Natural killer cell (primary cell): ENCODE results near the gene CLDN9. TPM values are rescaled to one million over a fixed set of nuclear protein-coding genes. Genes with fewer than 3 reads are reported as not detected.

Source experiments
- ATAC-seq, 3 donors: fragments of 150-1000 bp in 2 of 3; fragments of 200-7000 bp in 1 of 3; cut with Tn5 transposase; 1 replicate in 1 of 3; 2 replicates in 2 of 3; pipeline ENCODE4 v1.10.0; 2021; ENCODE audit warnings: mild to moderate bottlenecking in 2 of 3, moderate library complexity in 2 of 3
- DNase-seq, 2 donors: peaks; one replicate each; pipeline versions ENCODE4 v3.0.0 to v3.0.0-alpha.2; 2013 to 2021; ENCODE audit warnings: mixed read lengths in 1 of 2
- H3K27ac ChIP-seq: one replicate; pipeline ENCODE4 v1.5.1; 2013; ENCODE audit warnings: mild to moderate bottlenecking, low read length
- H3K27me3 ChIP-seq: one replicate; pipeline ENCODE4 v1.6.1; 2013; ENCODE audit warnings: low read length; ENCODE audit not compliant: control insufficient read depth, insufficient read depth
- H3K36me3 ChIP-seq: one replicate; pipeline ENCODE4 v1.6.1; 2013; ENCODE audit warnings: low read length; ENCODE audit not compliant: control insufficient read depth, insufficient read depth
- H3K4me1 ChIP-seq: one replicate; pipeline ENCODE4 v1.6.1; 2013; ENCODE audit warnings: low read length; ENCODE audit not compliant: control insufficient read depth, insufficient read depth
- H3K4me3 ChIP-seq: one replicate; pipeline ENCODE4 v1.5.1; 2013; ENCODE audit warnings: low read length
- H3K9me3 ChIP-seq: one replicate; pipeline ENCODE4 v1.6.1; 2013; ENCODE audit warnings: low read length; ENCODE audit not compliant: control insufficient read depth, insufficient read depth
- H3K27ac Mint-ChIP-seq, 2 donors: one replicate each; pipeline ENCODE4 v1.8.0; 2022; ENCODE audit warnings: mild to moderate bottlenecking in 2 of 2, mixed read lengths in 2 of 2, moderate library complexity in 1 of 2
- H3K27me3 Mint-ChIP-seq, 2 donors: one replicate each; pipeline ENCODE4 v1.8.0; 2022; ENCODE audit warnings: low read depth in 2 of 2, mixed read lengths in 2 of 2
- H3K36me3 Mint-ChIP-seq: one replicate; pipeline ENCODE4 v1.8.0; 2022; ENCODE audit warnings: mixed read lengths
- H3K4me1 Mint-ChIP-seq, 2 donors: one replicate each; pipeline ENCODE4 v1.8.0; 2022; ENCODE audit warnings: mixed read lengths in 2 of 2
- H3K4me3 Mint-ChIP-seq: one replicate; pipeline ENCODE4 v1.8.0; 2022; ENCODE audit warnings: mild to moderate bottlenecking, moderate library complexity, mixed read lengths
- H3K9me3 Mint-ChIP-seq, 2 donors: one replicate each; pipeline ENCODE4 v1.8.0; 2022; ENCODE audit warnings: mixed read lengths in 2 of 2
- CTCF ChIP-seq: fragments of 200-600 bp; IDR thresholded peaks from one replicate; pipeline ENCODE4 v1.8.0; 2022; ENCODE audit warnings: antibody characterized with exemption
- WGBS: methylation state at CpG from one replicate; pipeline ENCODE4 v1.1.7; 2013; ENCODE audit warnings: missing lambda C conversion rate; ENCODE audit not compliant: insufficient coverage; 5-methylcytosine and 5-hydroxymethylcytosine counted together
- intact Hi-C: fragments of 100-400 bp; cut with micrococcal nuclease; formaldehyde crosslinking; loops from one replicate; pipeline ENCODE4 v1.14.2; 2022
- total RNA-seq, 4 donors: library from RNA; stranded (reverse); fragments of 120-200 nt in 1 of 4; gene quantifications; one replicate each; pipeline versions ENCODE4 v1.2.3 to v1.2.4, GENCODE V29; 2013 to 2022

Gene CLDN9
- total RNA-seq, 3 donors from 2014 or later (not counting 1 experiment from before 2014, with no cell fraction given) = 0.34 to 0.35 TPM; not detected in 1

GRCh38 chr16:2988590-2989099 is 24.1 kb upstream of the CLDN9 start:
- no peak overlapping the region for H3K27ac Mint-ChIP-seq
- no peak overlapping the region for H3K4me3 Mint-ChIP-seq
- intact Hi-C loops = no loop called here
- no peaks in the 10 kb centered on the region for H3K36me3 Mint-ChIP-seq
- H3K9me3 ChIP-seq = no peaks in the 10 kb centered on the region
- H3K27me3 ChIP-seq = no peaks in the 10 kb centered on the region
- H3K9me3 Mint-ChIP-seq = no peaks in the 10 kb centered on the region
- TF ChIP-seq CTCF = no peak
- ATAC-seq (no peak), DNase-seq (no peak)
- H3K4me1 ChIP-seq = peaks cover 5% of the 10 kb centered on the region
- no peak overlapping the region for H3K27ac ChIP-seq
- H3K27me3 Mint-ChIP-seq = no peaks in the 10 kb centered on the region
- H3K4me1 Mint-ChIP-seq = no peaks in the 10 kb centered on the region
- 93% methylated on average over 8 of the region's 8 CpGs for WGBS
- H3K4me3 ChIP-seq = no peak overlapping the region
- no peaks in the 10 kb centered on the region for H3K36me3 ChIP-seq

- Mint-ChIP-seq H3K27ac (no peak overlapping the region), H3K4me1 (no peaks in the 10 kb centered on the region), H3K4me3 (no peak overlapping the region), H3K27me3 (no peaks in the 10 kb centered on the region), H3K9me3 (no peaks in the 10 kb centered on the region), H3K36me3 (no peaks in the 10 kb centered on the region)
- H3K4me3 ChIP-seq = no peak overlapping the region
- no peak overlapping the region for H3K27ac ChIP-seq
- no peaks in the 10 kb centered on the region for H3K4me1 ChIP-seq
- intact Hi-C loops = no loop called here
- ATAC-seq (no peak), DNase-seq (no peak)
- H3K27me3 ChIP-seq = no peaks in the 10 kb centered on the region
- no peaks in the 10 kb centered on the region for H3K9me3 ChIP-seq
- 78% methylated on average over 10 of the region's 10 CpGs for WGBS
- no peak for TF ChIP-seq CTCF
- H3K36me3 ChIP-seq = no peaks in the 10 kb centered on the region
Measured at GRCh38 chr16:2990891-2991290, 21.8 kb upstream of the CLDN9 start.

GRCh38 chr16:2991566-2992261 is 21.0 kb upstream of the CLDN9 start:
- Histone ChIP-seq H3K9me3 (no peaks in the 10 kb centered on the region), H3K27ac (no peak overlapping the region), H3K4me1 (no peaks in the 10 kb centered on the region), H3K27me3 (no peaks in the 10 kb centered on the region), H3K4me3 (no peak overlapping the region), H3K36me3 (no peaks in the 10 kb centered on the region)
- no peaks in the 10 kb centered on the region for H3K27me3 Mint-ChIP-seq
- no peak for ATAC-seq
- no peak for TF ChIP-seq CTCF
- WGBS = 84% methylated on average over 8 of the region's 12 CpGs
- H3K36me3 Mint-ChIP-seq = no peaks in the 10 kb centered on the region
- H3K4me1 Mint-ChIP-seq = no peaks in the 10 kb centered on the region
- intact Hi-C loops = no loop called here
- H3K27ac Mint-ChIP-seq = no peak overlapping the region
- no peak for DNase-seq
- H3K9me3 Mint-ChIP-seq = no peaks in the 10 kb centered on the region
- H3K4me3 Mint-ChIP-seq = no peak overlapping the region
